DND-41 (cell line): ENCODE results near the gene CTPS2.

Experiments used
- ATAC-seq: fragments of 200-7000 bp; cut with Tn5 transposase; 3 replicates; pipeline ENCODE4 v1.9.1; 2021; ENCODE audit warnings: low read depth; ENCODE audit not compliant: insufficient read depth
- DNase-seq: peaks from one replicate; pipeline ENCODE4 v3.0.0-alpha.2; 2020
- H2AFZ ChIP-seq: 2 replicates; pipeline ENCODE4 v1.6.0; 2012; ENCODE audit warnings: low read depth, low read length
- H3K27ac ChIP-seq: 2 replicates; pipeline ENCODE4 v1.5.1; 2012; ENCODE audit warnings: low read length, inconsistent platforms
- H3K27me3 ChIP-seq: fragments of 200-600 bp; sonication (generic); 2 replicates; pipeline ENCODE4 v1.6.0; 2012; ENCODE audit warnings: low read length, mild to moderate bottlenecking, inconsistent platforms; ENCODE audit not compliant: insufficient read depth, poor library complexity
- H3K36me3 ChIP-seq: 2 replicates; pipeline ENCODE4 v1.5.1; 2012; ENCODE audit warnings: low read length, inconsistent platforms; ENCODE audit not compliant: insufficient read depth
- H3K4me1 ChIP-seq: 2 replicates; pipeline ENCODE4 v1.5.1; 2012; ENCODE audit warnings: mild to moderate bottlenecking, low read length; ENCODE audit not compliant: insufficient read depth
- H3K4me2 ChIP-seq: 2 replicates; pipeline ENCODE4 v1.6.0; 2012; ENCODE audit warnings: mild to moderate bottlenecking, moderate library complexity, low read length, inconsistent platforms; ENCODE audit not compliant: insufficient read depth
- H3K4me3 ChIP-seq, 2 experiments: fragments of 200-600 bp in 1 of 2; shearing (Covaris generic) in 1 of 2; 2 replicates each; pipeline ENCODE4 v1.5.1; 2012 to 2016; ENCODE audit warnings: inconsistent platforms in 2 of 2, low read length in 2 of 2, mild to moderate bottlenecking in 2 of 2, low read depth in 1 of 2, moderate library complexity in 1 of 2
- H3K79me2 ChIP-seq: 2 replicates; pipeline ENCODE4 v1.6.0; 2012; ENCODE audit warnings: low read length, inconsistent platforms; ENCODE audit not compliant: insufficient read depth
- H3K9ac ChIP-seq: 2 replicates; pipeline ENCODE4 v1.6.0; 2012; ENCODE audit warnings: low read depth, mild to moderate bottlenecking, inconsistent platforms, low read length, moderate library complexity
- H3K9me3 ChIP-seq: 2 replicates; pipeline ENCODE4 v1.5.1; 2012; ENCODE audit warnings: low read length, moderate library complexity, mild to moderate bottlenecking, inconsistent platforms; ENCODE audit not compliant: insufficient read depth, severe bottlenecking
- H4K20me1 ChIP-seq: 2 replicates; pipeline ENCODE4 v1.6.0; 2012; ENCODE audit warnings: low read length; ENCODE audit not compliant: insufficient read depth
- EZH2 ChIP-seq: IDR thresholded peaks from 3 replicates; pipeline ENCODE4 v1.6.1; 2012; ENCODE audit warnings: borderline replicate concordance, low read depth, mild to moderate bottlenecking, moderate library complexity, low read length, inconsistent platforms; ENCODE audit not compliant: severe bottlenecking
- TF ChIP-seq, protein P1 (sequence below): IDR thresholded peaks from 2 replicates; pipeline ENCODE4 v1.5.1; 2012; ENCODE audit warnings: borderline replicate concordance, low read length, moderate library complexity, mild to moderate bottlenecking; ENCODE audit not compliant: poor library complexity, severe bottlenecking; ENCODE audit errors: extremely low read depth

The CTPS2 gene

DNA sequence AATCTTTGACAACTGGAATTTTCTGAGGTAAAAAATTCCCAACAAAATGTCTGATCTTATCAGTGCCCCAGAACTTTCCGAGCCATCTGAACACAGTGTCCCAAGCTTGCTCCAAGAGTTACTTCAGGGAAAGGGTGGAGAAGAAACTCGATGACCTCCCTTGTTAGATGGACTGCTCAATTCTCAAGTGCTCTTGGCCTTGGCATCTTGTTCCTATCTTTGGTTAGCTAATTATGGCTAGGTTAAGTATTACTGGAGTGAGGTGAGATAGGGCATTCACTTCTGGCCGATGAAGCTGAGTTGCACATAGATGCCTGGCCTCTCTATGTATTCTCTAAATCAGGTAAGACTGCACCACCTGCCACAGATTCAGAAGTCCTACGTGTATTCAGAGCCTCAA is 71.6 kb downstream of the CTPS2 start:
- no peaks in the 10 kb centered on the region; the same call in 1 of the 2 replicates for H3K36me3 ChIP-seq
- no peaks in the 10 kb centered on the region for H3K79me2 ChIP-seq
- no peaks in the 10 kb centered on the region for H3K27me3 ChIP-seq
- H3K9ac ChIP-seq = no peak overlapping the region
- H3K27ac ChIP-seq = no peak overlapping the region
- ATAC-seq (no peak), DNase-seq (no peak)
- H3K4me3 ChIP-seq = no peak overlapping the region
- TF ChIP-seq, protein P1, sequence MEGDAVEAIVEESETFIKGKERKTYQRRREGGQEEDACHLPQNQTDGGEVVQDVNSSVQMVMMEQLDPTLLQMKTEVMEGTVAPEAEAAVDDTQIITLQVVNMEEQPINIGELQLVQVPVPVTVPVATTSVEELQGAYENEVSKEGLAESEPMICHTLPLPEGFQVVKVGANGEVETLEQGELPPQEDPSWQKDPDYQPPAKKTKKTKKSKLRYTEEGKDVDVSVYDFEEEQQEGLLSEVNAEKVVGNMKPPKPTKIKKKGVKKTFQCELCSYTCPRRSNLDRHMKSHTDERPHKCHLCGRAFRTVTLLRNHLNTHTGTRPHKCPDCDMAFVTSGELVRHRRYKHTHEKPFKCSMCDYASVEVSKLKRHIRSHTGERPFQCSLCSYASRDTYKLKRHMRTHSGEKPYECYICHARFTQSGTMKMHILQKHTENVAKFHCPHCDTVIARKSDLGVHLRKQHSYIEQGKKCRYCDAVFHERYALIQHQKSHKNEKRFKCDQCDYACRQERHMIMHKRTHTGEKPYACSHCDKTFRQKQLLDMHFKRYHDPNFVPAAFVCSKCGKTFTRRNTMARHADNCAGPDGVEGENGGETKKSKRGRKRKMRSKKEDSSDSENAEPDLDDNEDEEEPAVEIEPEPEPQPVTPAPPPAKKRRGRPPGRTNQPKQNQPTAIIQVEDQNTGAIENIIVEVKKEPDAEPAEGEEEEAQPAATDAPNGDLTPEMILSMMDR = no peak
- no peak for TF ChIP-seq EZH2
- H4K20me1 ChIP-seq = no peaks in the 10 kb centered on the region
- H3K4me1 ChIP-seq = no peaks in the 10 kb centered on the region
- H3K9me3 ChIP-seq = no peaks in the 10 kb centered on the region
- H2AFZ ChIP-seq = no peak overlapping the region
- H3K4me2 ChIP-seq = no peak overlapping the region

DNA sequence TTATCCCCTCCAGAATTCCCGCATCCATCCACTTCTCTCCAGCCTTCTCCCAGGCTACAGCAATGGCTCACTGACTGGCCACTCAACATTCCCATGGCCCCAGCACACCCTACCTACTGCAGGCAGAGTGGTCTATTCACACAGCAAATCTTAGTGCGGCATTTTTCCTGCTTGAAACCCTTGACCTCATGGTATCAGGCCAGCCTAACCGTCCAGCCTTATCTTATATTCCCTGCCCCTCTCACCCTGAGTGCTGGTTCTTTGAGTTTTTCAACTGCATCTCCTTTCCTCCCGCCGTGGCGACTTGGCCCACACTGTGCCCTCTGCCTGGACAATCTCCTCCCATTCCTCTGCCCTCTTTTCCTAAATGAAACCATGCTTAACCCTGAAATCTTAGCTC is 72.5 kb downstream of the CTPS2 start:
- H4K20me1 ChIP-seq = no peaks in the 10 kb centered on the region
- no peak overlapping the region for H3K27ac ChIP-seq
- H3K9ac ChIP-seq = no peak overlapping the region
- no peak for TF ChIP-seq EZH2
- TF ChIP-seq, protein P1 = no peak
- no peak overlapping the region for H3K4me2 ChIP-seq
- H3K36me3 ChIP-seq = no peaks in the 10 kb centered on the region; the same call in 1 of the 2 replicates
- no peak overlapping the region for H3K4me3 ChIP-seq
- no peak overlapping the region for H2AFZ ChIP-seq
- H3K9me3 ChIP-seq = no peaks in the 10 kb centered on the region
- no peaks in the 10 kb centered on the region for H3K4me1 ChIP-seq
- DNase-seq (no peak), ATAC-seq (no peak)
- H3K27me3 ChIP-seq = no peaks in the 10 kb centered on the region
- H3K79me2 ChIP-seq = no peaks in the 10 kb centered on the region

DNA sequence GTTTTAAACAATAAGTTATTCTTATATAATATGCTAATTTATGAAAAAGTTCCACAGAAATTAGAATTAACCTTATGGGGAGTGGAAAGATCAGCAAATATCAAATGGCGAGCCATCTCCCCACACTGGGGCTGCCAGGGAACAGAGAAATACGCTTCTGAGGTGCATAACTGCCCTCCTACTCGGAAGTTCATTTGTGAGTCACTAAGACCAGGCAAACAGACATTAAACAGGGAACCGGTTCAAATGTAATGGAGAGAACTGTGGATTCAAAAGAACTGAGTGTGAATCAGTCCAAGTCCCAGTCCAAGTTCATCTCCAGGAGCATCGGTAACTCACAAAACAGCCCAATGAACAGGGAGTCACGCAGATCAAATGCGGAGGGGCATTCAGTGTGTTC is 73.9 kb downstream of the CTPS2 start:
- no peaks in the 10 kb centered on the region for H3K79me2 ChIP-seq
- H4K20me1 ChIP-seq = no peaks in the 10 kb centered on the region
- DNase-seq (no peak), ATAC-seq (no peak)
- no peak overlapping the region for H3K4me3 ChIP-seq
- H3K9me3 ChIP-seq = no peaks in the 10 kb centered on the region
- H3K36me3 ChIP-seq = no peaks in the 10 kb centered on the region; the same call in 1 of the 2 replicates
- H3K9ac ChIP-seq = no peak overlapping the region
- no peak overlapping the region for H3K4me2 ChIP-seq
- H3K27ac ChIP-seq = no peak overlapping the region
- H3K27me3 ChIP-seq = no peaks in the 10 kb centered on the region
- TF ChIP-seq EZH2 = no peak
- TF ChIP-seq, protein P1 = no peak
- no peak overlapping the region for H2AFZ ChIP-seq
- no peaks in the 10 kb centered on the region for H3K4me1 ChIP-seq

DNA sequence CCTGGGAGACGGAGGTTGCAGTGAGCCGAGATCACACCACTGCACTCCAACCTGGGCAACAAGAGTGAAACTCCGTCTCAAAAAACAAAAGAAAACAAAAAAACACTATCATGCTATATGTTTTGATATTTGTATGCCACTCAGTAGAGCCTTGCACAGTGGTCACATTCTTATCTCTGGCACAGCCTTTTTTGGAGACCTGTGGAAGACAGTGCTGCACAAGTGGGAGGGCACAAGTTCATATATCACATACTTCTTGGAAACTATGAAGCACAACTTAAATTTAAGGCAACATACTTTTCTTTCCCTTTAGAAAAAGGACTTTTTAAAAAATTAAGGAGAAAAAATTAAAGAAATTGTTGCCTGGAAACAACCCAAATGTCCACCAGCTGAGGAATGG is 76.9 kb downstream of the CTPS2 start:
- Histone ChIP-seq H3K9me3 (no peaks in the 10 kb centered on the region), H3K27me3 (no peaks in the 10 kb centered on the region), H3K27ac (no peak overlapping the region), H3K9ac (no peak overlapping the region), H2AFZ (no peak overlapping the region), H4K20me1 (no peaks in the 10 kb centered on the region), H3K4me1 (no peaks in the 10 kb centered on the region), H3K4me3 (no peak overlapping the region), H3K4me2 (no peak overlapping the region), H3K36me3 (no peaks in the 10 kb centered on the region; the same call in 1 of the 2 replicates), H3K79me2 (no peaks in the 10 kb centered on the region)
- no peak for ATAC-seq
- TF ChIP-seq, protein P1 = no peak
- DNase-seq = no peak
